GM18870 (cell line): ENCODE data around the gene CGB5.
"Not testable (repeated sequence)": the region's sequence is repeated elsewhere in the genome, so short reads cannot be mapped to it uniquely, and the experiment has no call there.

Experiments
- ATAC-seq: cut with Tn5 transposase; IDR thresholded peaks from one replicate; pipeline ENCODE4 v1.9.1; 2021; ENCODE audit warnings: moderate library complexity; ENCODE audit not compliant: unreplicated experiment

Gene CGB5

GRCh38 chr19:49020931-49021895, 22.4 kb upstream of the CGB5 start:
- ATAC-seq, result no peak

DNA sequence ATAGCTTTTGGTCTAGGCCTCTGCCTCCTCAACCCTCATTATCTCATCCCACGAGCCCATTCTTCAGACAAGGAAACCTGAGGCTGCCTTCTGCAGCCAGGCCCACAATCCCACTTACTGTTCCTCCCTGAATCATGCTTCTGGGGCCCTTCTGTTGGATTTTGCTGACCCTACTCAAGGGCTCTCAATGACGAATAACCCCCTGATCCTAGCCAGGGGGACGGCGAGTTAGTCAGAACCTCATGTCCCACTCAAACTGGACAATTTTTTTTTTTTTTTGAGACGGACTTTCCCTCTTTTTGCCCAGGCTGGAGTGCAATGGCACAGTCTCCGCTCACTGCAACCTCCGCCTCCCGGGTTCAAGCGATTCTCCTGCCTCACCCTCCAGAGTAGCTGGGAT, 21.5 kb upstream of the CGB5 start:
- ATAC-seq, result no peak

DNA sequence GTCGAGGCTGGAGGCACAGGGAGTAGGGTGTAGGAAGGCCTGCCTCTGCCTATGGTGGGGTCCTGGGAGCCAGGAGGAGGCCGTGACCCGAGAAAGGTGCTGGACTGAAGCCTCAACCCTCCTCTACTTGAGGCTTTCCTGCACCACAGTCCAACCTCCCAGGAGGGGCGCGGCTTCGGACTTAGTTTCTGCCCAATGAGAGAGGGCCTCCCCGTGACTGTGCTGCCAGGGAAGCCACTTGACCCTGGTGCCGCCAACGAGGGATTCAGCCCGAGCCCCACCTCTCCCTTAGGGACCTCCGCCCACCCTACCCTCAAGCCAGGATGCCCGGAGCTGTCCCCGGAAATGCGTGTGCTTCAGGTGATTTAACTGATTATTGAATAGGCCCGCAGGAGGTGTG, 19.4 kb upstream of the CGB5 start, which contains the start of gene CGB3:
CGB3 (minus strand) TSS at position 101 of the 400 bp plus-strand sequence. CDS start 362 bp downstream, outside the sequence.
- not testable (repeated sequence) for ATAC-seq

GRCh38 chr19:49025088-49025487, 18.6 kb upstream of the CGB5 start:
- not testable (repeated sequence) for ATAC-seq

DNA sequence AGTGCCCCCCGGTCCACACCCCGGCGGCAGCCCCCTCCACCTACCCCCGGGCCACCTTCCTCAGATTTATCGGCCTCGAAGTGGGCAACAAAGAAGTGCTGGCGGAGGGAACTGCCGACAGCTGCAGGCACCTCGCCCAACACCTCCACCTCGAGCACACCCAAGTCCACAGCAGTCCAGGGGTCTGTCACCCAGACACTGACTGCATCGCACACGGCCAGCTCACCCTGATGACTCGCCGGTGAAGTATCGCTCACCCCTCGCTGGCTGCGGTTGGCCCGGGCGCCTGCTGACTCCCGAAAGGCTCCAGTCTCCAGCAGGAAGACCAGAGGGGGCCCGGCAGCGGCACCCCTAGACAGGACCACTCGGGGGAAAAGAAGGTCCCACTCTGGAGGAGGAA, 18.0 kb upstream of the CGB5 start:
- not testable (repeated sequence) for ATAC-seq

DNA sequence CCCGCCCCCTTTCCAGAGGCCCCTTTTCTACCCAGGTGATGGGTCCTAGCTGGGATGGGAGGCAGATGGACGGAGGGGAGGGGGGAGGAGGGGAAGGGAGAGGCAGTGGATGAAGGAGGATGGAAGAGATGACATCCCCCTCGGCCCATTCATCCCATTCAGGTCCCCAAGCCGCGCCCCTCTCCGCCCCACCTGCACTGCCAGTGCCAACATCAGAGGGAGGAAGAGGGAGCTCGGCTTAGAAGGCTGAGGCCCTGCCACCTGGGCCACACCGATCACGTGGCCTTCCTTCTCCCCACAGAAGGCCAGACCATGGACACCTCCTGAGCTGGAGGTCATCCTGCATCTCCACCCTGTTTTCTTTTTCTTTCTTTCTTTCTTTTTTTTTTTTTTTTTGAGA, 15.0 kb upstream of the CGB5 start:
- not testable (repeated sequence) for ATAC-seq

DNA sequence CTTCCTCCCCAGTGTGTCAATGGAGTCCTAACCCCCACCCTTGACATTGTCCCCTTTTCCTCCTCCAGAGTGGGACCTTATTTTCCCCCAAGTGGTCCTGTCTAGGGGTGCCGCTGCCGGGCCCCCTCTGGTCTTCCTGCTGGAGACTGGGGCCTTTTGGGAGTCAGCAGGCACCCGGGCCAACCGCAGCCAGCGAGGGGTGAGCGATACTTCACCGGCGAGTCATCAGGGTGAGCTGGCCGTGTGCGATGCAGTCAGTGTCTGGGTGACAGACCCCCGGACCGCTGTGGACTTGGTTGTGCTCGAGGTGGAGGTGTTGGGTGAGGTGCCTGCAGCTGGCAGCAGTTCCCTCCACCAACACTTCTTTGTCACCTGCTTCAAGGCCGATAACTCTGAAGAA, 13.9 kb upstream of the CGB5 start:
- not testable (repeated sequence) for ATAC-seq

DNA sequence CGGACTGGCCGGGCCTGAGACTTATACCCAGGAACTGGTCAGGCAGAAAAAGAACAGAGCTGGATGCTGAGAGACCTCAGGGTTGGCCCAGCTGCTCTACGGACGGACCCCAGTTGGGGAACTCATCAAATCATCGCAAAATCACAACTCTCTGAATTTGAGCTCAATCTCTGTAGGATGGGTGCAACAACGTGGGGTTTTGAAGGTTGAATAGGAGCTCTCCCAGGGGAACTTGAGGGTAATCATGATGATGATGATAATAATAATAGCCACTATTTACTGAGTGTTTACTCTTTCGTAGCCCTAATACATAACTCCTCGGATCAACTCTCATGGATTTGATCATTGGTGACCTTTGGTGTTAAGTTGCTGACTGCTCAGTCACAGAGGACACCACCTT, 13.3 kb upstream of the CGB5 start:
- ATAC-seq, result not testable (repeated sequence)

GRCh38 chr19:49031642-49032301, 11.9 kb upstream of the CGB5 start, which contains the start of gene CGB2:
Gene CGB2, plus strand, starts transcription at chr19:49031890. Its CDS starts 206 bp downstream, at chr19:49032096.
- ATAC-seq, result not testable (repeated sequence)

DNA sequence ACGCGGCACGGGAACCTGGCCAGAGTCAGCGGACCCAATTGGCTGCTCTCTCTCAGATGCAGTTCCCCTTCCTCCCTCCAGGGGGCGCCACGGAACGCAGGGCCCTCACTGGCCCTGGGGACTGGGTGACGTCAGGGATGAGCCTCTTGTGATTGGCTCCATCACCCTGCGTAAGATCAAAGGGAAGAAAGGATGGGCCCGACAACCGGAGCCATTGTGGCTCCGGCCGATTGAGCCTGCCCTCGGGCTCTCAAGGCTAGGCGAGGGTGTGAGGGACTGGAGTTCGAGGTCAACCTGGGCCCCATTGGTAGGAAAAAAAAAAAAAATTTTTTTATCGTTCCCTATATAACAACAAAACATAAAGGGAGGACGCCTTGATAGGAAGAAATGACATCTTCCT, 6.8 kb upstream of the CGB5 start, which contains the start of gene CGB1:
CGB1 (minus strand) TSS at position 81 of the 400 bp plus-strand sequence. CDS start 184 bp downstream, outside the sequence.
- not testable (repeated sequence) for ATAC-seq

- ATAC-seq, result not testable (repeated sequence)
Observed at GRCh38 chr19:49038111-49038510, 5.5 kb upstream of the CGB5 start.

GRCh38 chr19:49038557-49039276, 4.9 kb upstream of the CGB5 start:
- ATAC-seq, result not testable (repeated sequence)

DNA sequence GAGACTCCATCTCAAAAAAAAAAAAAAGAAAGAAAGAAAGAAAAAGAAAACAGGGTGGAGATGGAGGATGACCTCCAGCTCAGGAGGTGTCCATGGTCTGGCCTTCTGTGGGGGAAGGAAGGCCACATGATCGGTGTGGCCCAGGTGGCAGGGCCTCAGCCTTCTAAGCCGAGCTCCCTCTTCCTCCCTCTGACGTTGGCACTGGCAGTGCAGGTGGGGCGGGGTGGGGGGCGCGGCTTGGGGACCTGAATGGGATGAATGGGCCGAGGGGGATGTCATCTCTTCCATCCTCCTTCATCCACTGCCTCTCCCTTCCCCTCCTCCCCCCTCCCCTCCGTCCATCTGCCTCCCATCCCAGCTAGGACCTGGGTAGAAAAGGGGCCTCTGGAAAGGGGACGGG, 3.9 kb upstream of the CGB5 start:
- not testable (repeated sequence) for ATAC-seq

- no peak for ATAC-seq
Observed at GRCh38 chr19:49042177-49042576, 1.5 kb upstream of the CGB5 start.

GRCh38 chr19:49042666-49043065, 982 bp upstream of the CGB5 start:
- not testable (repeated sequence) for ATAC-seq

- ATAC-seq, result not testable (repeated sequence)
Observed at GRCh38 chr19:49049011-49049410, 5.4 kb downstream of the CGB5 start, which contains the start of gene CGB8. Gene CGB8, minus strand, starts transcription at chr19:49049111. Its CDS starts 372 bp downstream, at chr19:49048739.

DNA sequence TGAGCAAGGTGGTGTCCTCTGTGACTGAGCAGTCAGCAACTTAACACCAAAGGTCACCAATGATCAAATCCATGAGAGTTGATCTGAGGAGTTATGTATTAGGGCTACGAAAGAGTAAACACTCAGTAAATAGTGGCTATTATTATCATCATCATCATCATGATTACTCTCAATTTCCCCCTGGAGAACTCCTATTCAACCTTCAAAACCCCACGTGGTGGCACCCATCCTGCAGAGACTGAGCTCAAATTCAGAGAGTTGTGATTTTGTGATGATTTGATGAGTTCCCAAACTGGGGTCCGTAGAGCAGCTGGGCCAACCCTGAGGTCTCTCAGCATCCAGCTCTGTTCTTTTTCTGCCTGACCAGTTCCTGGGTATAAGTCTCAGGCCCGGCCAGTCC, 6.2 kb downstream of the CGB5 start:
- ATAC-seq, result not testable (repeated sequence)

DNA sequence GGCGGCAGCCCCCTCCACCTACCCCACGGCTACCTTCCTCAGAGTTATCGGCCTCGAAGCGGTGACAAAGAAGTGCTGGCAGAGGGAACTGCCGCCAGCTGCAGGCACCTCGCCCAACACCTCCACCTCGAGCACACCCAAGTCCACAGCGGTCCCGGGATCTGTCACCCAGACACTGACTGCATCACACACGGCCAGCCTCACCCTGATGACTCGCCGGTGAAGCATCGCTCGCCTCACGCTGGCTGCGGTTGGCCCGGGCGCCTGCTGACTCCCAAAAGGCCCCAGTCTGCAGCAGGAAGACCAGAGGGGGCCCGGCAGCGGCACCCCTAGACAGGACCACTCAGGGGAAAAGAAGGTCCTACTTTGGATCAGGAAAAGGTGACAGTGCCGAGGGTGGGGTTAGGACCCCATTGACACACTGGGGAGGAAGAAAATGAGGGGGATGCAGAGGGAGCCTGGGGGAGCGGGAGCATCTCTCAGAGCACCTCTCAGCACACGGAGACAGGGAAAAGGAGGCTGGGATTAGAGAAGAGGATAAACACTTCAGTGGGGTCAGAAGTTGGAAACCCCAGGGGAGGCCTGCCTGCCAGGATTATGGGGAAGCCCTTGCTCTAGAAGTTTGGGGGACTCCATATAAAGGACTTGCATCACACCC, 6.9 kb downstream of the CGB5 start:
- not testable (repeated sequence) for ATAC-seq

DNA sequence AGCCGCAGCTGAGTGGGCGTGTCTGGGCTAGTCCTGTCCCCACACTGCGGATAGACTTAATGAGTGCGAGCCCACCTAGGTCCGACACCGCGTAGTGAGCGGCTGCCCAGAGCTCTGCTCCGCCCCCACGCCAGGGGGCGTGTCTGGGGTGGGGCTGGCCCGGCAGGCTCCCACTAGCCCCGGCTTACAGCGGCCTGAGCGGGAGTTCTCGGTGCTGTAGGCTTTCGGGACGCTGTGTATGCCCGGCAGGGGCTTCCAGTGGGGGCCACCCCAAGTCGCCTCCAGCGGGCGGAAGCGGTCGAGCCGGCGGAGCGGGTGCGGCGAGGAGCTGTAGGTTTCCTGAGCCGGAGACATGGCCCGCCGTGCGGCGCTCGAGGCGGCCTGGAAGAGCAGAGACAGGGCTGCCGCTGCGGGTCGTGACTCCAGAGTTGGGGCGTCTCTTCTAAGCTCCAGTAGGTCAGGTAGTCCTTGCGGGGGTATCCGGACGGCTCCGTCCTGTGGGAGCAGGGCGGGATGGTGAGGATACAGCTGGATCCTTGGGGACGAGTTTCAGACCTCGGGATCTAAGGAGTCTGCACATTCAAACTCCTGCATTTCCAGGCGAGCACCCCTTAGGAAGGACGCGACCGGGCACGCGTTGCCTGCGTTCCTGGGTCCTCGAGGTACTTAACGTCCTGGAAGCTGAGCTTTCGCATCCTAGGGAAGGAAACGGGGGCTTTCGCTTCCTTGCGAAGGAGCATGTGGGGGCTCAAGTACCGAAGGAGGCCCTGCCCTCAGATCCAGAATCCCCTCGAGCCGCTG, 12.7 kb downstream of the CGB5 start:
- ATAC-seq, result no peak
